ENCODE measurements around the gene GTF2F2. TPM values are rescaled to one million over a fixed set of nuclear protein-coding genes. Genes with fewer than 3 reads are reported as not detected.

GTF2F2 gene
- total RNA-seq, 1 donor from 2014 or later = 19.9 TPM

- Mint-ChIP-seq H3K9me3 (peaks cover 9% of the 10 kb centered on the region), H3K36me3 (peaks cover 18% of the 10 kb centered on the region), H3K4me3 (no peak overlapping the region), H3K27me3 (ENCODE audit: low read depth) (no peaks in the 10 kb centered on the region), H3K4me1 (peaks cover 16% of the 10 kb centered on the region), H3K27ac (no peak overlapping the region)
- no peak for TF ChIP-seq CTCF (IDR thresholded peaks at IDR 0.05; ENCODE audit: unreplicated experiment)
- DNase-seq (ENCODE audit: low spot score in 2 of 2, unreplicated experiment in 2 of 2) = no peak
Measured at GRCh38 chr13:45174478-45174877, 54.2 kb downstream of the GTF2F2 start.

- peak overlapping the region; percentile 30 for H3K27ac Mint-ChIP-seq
- peaks cover 4% of the 10 kb centered on the region for H3K9me3 Mint-ChIP-seq
- H3K4me3 Mint-ChIP-seq = no peak overlapping the region
- H3K27me3 Mint-ChIP-seq (ENCODE audit: low read depth) = no peaks in the 10 kb centered on the region
- DNase-seq (ENCODE audit: low spot score in 2 of 2, unreplicated experiment in 2 of 2) = no peak
- peaks cover 10% of the 10 kb centered on the region for H3K36me3 Mint-ChIP-seq
- H3K4me1 Mint-ChIP-seq = peaks cover 23% of the 10 kb centered on the region
- no peak for TF ChIP-seq CTCF (IDR thresholded peaks at IDR 0.05; ENCODE audit: unreplicated experiment)
Measured at GRCh38 chr13:45178349-45179162, 58.2 kb downstream of the GTF2F2 start.

GRCh38 chr13:45179428-45179827 lies 59.1 kb downstream of the GTF2F2 start:
- peaks cover 4% of the 10 kb centered on the region for H3K9me3 Mint-ChIP-seq
- DNase-seq (ENCODE audit: low spot score in 2 of 2, unreplicated experiment in 2 of 2) = no peak
- peaks cover 23% of the 10 kb centered on the region for H3K4me1 Mint-ChIP-seq
- peaks cover 10% of the 10 kb centered on the region for H3K36me3 Mint-ChIP-seq
- H3K27ac Mint-ChIP-seq = peak overlapping the region; percentile 79
- TF ChIP-seq CTCF (IDR thresholded peaks at IDR 0.05; ENCODE audit: unreplicated experiment) = no peak
- no peak overlapping the region for H3K4me3 Mint-ChIP-seq
- H3K27me3 Mint-ChIP-seq (ENCODE audit: low read depth) = no peaks in the 10 kb centered on the region

GRCh38 chr13:45180303-45180702 lies 60.0 kb downstream of the GTF2F2 start:
- no peak for DNase-seq (ENCODE audit: low spot score in 2 of 2, unreplicated experiment in 2 of 2)
- TF ChIP-seq CTCF (IDR thresholded peaks at IDR 0.05; ENCODE audit: unreplicated experiment) = no peak
- Mint-ChIP-seq H3K9me3 (no peaks in the 10 kb centered on the region), H3K4me3 (no peak overlapping the region), H3K36me3 (peaks cover 2% of the 10 kb centered on the region), H3K27ac (peak overlapping the region; percentile 25), H3K4me1 (peaks cover 23% of the 10 kb centered on the region), H3K27me3 (ENCODE audit: low read depth) (no peaks in the 10 kb centered on the region)

GRCh38 chr13:45180713-45181601 lies 60.6 kb downstream of the GTF2F2 start:
- TF ChIP-seq CTCF (IDR thresholded peaks at IDR 0.05; ENCODE audit: unreplicated experiment) = no peak
- Mint-ChIP-seq H3K27me3 (ENCODE audit: low read depth) (no peaks in the 10 kb centered on the region), H3K9me3 (no peaks in the 10 kb centered on the region), H3K36me3 (peaks cover 2% of the 10 kb centered on the region), H3K4me1 (peaks cover 23% of the 10 kb centered on the region), H3K27ac (no peak overlapping the region), H3K4me3 (no peak overlapping the region)
- DNase-seq (ENCODE audit: low spot score in 2 of 2, unreplicated experiment in 2 of 2) = no peak
